NT2/D1 (cell line): Measurements from ENCODE around the gene PGBD4.

Source experiments
- SUZ12 ChIP-seq: IDR thresholded peaks from 2 replicates; pipeline ENCODE4 v1.6.1; 2011; ENCODE audit not compliant: insufficient read length, insufficient read depth; ENCODE audit errors: extremely low read depth
- YY1 ChIP-seq: IDR thresholded peaks from 2 replicates; pipeline ENCODE4 v1.6.1; 2011; ENCODE audit not compliant: insufficient read length, insufficient read depth
- ZNF274 ChIP-seq: IDR thresholded peaks from 2 replicates; pipeline ENCODE4 v1.6.1; 2011; ENCODE audit warnings: mild to moderate bottlenecking, low read depth, low read length

DNA sequence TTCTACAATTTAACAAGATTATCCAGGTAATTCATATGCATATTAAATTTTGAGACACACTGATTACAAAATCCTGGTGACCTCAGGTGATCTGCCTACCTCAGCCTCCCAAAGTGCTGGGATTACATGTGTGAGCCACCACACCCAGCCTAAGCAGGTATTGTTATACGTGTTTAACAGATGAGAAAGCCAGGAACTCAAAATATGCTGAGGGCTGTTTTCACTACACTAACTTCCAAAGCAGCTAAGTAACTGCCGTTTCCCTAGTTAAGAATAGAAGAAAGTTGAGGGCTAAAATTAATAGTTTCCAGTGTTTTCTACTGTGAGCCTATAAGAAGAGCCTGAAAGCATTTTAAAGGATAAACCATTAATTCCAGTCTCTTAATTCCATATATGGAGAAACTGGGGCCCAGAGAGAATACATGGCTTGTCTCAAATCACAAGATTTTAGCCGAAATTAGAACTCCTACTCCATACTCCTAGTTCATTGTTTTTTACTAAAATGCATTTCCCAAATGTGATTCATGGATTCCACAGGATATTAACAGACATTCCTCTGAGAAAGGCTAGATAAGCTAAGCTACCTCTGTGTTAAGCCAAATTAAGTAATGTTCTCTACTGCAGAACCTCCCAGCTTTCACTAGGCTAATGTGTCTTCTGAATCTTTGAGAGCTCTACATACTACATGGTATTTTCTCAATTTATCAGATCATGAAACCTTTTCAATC lies 45.9 kb upstream of the PGBD4 start:
- TF ChIP-seq YY1, result no peak
- TF ChIP-seq SUZ12, result no peak
- no peak for TF ChIP-seq ZNF274
